Posterior vena cava (tissue), 2 donors: ENCODE measurements around the gene PLXDC2. TPM values are rescaled to one million over a fixed set of nuclear protein-coding genes. Genes with fewer than 3 reads are reported as not detected.
"Not testable (repeated sequence)": the region's sequence is repeated elsewhere in the genome, so short reads cannot be mapped to it uniquely, and the experiment has no call there.

Experiments
- DNase-seq: peaks from one replicate; pipeline ENCODE4 v3.0.0-alpha.2; 2020; ENCODE audit warnings: low spot score
- intact Hi-C, 2 donors: fragments of 100-400 bp; cut with DNase I; formaldehyde crosslinking; loops; one replicate each; pipeline versions ENCODE4 v1.14.1 to v1.14.2; 2022 to 2023
- long read RNA-seq, 2 donors: library from polyadenylated mRNA; unstranded; transcript quantifications; one replicate each; pipeline ENCODE4 v2.0.0, GENCODE V29; 2020 to 2021
- total RNA-seq, 2 donors: library from RNA; stranded (reverse); fragmentation: NEBNext Ultra II Directional; extraction: Animal tissue kit (Norgen Biotek cat#: 25700); gene quantifications; one replicate each; pipeline ENCODE4 v1.2.1, GENCODE V29; 2021
- donor health status: DM: yes; HTN: yes; CAD: no.
- donor health status: DM: yes; HTN: yes; CAD: no.

Gene PLXDC2
- total RNA-seq = 100 to 1,000 TPM in 1 of 2 donors, 10 to 100 TPM in 1; 79.3 to 101 TPM
- long read RNA-seq, donor 1, full-length matches to known transcripts = 8 of 48 reads
- long read RNA-seq, donor 1, partial matches to known transcripts = 1 of 48 reads
- long read RNA-seq, donor 1, other reads (novel, unspliced or antisense) = 39 of 48 reads
- long read RNA-seq, donor 2, full-length matches to known transcripts = 29 of 53 reads
- long read RNA-seq, donor 2, partial matches to known transcripts = 5 of 53 reads
- long read RNA-seq, donor 2, other reads (novel, unspliced or antisense) = 19 of 53 reads

DNA sequence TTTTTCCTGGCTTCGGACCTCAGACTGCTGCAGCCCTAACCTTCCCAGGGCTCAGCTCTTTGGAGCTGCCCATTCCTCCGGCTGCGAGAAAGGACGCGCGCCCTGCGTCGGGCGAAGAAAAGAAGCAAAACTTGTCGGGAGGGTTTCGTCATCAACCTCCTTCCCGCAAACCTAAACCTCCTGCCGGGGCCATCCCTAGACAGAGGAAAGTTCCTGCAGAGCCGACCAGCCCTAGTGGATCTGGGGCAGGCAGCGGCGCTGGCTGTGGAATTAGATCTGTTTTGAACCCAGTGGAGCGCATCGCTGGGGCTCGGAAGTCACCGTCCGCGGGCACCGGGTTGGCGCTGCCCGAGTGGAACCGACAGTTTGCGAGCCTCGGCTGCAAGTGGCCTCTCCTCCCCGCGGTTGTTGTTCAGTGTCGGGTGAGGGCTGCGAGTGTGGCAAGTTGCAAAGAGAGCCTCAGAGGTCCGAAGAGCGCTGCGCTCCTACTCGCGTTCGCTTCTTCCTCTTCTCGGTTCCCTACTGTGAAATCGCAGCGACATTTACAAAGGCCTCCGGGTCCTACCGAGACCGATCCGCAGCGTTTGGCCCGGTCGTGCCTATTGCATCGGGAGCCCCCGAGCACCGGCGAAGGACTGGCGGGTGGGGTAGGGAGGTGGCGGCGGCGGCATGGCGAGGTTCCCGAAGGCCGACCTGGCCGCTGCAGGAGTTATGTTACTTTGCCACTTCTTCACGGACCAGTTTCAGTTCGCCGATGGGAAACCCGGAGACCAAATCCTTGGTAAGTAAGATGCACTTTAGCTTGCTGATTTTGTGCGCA, at the start of gene PLXDC2:
PLXDC2 (plus strand) TSS at position 22 of the 820 bp plus-strand sequence.
- DNase-seq = peak; percentile 90
- intact Hi-C loops = loop anchor here (5.0 to 10.0 kb wide), 2 partner anchors 946 to 958 kb away; no protein-coding TSS in a partner anchor

DNA sequence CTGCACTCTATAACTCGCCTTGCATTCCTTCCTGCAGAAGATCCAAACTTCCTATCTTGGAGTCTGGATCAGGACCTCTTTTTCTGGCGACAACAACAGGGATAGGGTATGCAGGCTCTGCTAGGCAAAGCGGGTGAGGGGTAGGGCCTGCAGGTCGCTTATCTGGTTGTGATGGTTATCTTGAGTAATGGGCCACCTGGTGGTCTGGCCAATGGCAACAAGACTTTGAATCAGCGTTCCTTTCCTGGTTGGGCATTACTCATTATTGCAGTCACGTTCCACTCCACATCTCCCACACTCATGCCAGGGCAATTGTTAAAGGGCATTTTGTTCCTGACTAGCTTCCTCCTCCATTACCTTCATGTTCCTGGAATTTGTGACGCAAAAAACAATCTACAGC, 48.4 kb upstream of the PLXDC2 start:
- no peak for DNase-seq
- intact Hi-C loops = no loop called here

DNA sequence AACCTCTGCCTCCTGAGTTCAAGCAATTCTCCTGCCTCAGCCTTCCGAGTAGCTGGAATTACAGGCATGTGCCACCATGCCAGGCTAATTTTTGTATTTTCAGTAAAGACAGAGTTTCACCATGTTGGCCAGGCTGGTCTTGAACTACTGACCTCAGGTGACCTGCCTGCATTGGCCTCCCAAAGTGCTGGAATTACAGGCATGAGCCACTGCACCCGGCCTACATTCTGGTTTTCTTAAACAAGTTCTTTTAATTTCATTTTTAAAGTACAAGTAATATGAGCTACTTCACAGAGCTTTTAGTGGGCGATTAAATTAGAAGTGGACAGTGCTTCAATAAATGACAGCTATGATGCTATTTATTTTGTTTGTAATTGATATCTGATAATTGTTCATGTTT, 46.4 kb upstream of the PLXDC2 start:
- intact Hi-C loops = loop anchor here in 1 of 2 donors (10.0 kb wide), 1 partner anchor 355 kb away; no protein-coding TSS in a partner anchor

DNA sequence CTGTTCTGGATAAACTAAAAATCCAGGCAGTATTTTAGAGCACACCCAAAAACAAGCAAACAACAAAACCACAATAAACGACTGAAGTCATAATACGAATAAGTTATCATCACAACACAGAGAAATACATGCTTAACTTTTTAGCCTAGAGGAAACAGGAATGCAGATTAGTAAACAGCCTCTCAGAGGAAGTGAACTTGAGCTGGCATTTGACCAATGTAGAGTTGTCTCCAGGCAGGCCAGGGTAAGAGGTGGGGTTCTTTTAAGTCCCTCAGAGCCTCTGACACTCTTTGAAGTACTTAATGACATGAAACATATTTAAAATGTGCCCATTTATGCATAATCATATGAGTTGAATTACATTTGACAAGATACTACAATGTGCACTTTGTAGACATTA, 43.3 kb upstream of the PLXDC2 start:
- intact Hi-C loops = loop anchor here in 1 of 2 donors (10.0 kb wide), 1 partner anchor 358 kb away; no protein-coding TSS in a partner anchor
- no peak for DNase-seq

More for the DNA sequence above, 46.4 kb upstream of the PLXDC2 start:
- DNase-seq = not testable (repeated sequence)

DNA sequence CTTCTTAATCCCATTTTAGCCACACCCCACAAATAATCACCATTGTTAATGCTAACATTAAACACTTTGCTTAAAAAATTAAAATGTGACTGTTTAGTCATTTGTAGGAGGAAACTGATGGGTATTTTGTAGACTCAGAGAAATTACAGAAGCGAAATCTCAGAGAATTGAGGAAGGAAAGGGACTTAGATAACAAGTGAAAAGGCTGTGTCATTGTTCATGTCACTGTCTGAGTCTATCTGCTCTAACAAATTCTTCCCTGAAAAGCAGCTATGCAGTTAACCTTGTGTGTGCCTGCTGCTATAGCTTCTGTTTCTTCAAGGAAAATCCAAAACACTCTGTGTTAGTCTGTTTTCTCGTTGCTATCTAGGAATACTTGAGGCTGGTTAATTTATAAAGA, 40.9 kb upstream of the PLXDC2 start:
- intact Hi-C loops = loop anchor here in 1 of 2 donors (10.0 kb wide), 1 partner anchor 360 kb away; no protein-coding TSS in a partner anchor
- no peak for DNase-seq

DNA sequence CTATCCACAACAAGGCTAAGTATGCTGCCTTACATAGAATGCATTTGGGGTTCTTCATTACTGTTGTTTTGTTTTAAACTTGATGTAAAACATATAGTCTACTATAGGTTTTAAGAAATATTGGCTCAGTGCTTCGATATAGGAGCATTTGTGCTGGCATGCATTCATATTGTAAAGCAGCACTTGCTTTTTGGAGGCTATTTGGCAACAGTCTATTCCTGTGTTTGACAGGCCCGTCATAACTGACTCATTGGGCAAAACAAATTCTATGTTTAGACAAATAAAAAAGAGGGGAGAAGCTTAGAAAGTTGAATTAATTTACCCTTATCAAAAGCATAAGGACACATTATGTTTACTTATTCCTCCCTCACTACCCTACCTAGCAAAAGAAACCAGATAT, 38.4 kb upstream of the PLXDC2 start:
- no peak for DNase-seq
- intact Hi-C loops = loop anchor here in 1 of 2 donors (10.0 kb wide), 1 partner anchor 363 kb away; no protein-coding TSS in a partner anchor

DNA sequence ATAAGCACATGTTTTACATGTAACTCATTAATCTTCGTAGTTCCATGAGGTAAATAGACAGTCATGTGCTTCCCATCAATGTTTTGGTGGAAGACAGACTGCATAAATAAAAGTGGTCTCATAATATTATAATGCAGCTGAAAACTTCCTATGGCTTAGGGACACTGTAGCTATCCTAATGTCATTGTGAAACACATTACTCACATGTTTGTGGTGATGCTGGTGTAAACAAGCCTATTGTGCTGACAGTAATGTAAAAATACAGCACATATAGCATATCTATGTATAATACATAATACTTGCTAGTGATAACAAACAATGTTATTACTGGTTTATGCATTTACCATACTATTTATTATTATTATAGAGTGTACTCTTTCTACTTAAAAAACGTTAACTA, 37.2 kb upstream of the PLXDC2 start:
- no peak for DNase-seq
- intact Hi-C loops = loop anchor here in 1 of 2 donors (10.0 kb wide), 1 partner anchor 364 kb away; no protein-coding TSS in a partner anchor

DNA sequence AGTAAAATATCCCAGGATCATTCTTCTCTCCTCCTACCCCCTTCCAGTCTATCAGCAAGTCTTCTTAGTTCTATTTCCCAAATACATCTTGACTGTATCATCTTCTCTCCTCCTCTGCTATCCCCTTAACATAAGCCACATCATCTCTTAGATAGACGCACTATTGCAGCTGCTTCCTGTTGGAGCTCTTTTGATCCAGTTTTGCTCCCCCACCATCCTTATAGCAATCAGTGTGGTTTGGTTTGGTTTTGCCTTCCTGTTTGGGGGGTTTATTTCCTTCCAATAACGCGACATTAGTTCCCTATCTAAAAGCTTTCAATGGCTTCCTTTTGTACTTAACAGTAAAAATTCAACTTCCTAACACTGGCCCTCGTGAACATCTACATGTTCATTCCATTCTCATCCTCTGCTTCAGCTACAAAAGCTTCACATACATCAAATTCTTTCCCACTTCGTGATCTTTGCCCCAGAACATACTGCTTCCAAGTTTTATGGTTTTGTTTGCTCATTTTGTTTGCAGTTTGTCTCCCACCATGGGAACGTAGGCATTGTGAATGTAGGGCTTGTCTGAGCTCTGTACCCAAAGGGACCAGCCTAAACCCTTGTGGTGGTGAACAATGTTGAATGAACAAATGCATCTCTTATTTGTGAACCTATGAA, 33.7 kb upstream of the PLXDC2 start:
- intact Hi-C loops = no loop called here

DNA sequence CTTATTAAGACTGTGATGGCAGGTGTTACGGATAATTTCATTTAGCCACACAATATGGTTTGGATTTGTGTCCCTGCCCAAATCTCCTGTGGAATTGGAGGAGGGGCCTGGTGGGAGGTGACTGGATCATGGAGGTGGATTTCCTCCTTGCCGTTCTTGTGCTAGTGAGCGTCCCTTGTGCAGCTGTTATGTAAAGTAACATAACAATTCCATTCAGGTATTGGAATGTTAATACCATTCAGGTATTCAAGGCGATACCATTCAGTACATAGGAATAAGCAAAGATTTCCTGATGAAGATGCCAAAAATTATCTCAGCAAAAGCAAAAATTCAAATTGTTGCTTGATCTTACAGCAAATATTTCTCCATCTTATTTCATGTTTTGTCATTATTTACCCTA, 32.5 kb upstream of the PLXDC2 start:
- DNase-seq = no peak
- intact Hi-C loops = no loop called here

More for the DNA sequence above, 33.7 kb upstream of the PLXDC2 start:
- DNase-seq = no peak

DNA sequence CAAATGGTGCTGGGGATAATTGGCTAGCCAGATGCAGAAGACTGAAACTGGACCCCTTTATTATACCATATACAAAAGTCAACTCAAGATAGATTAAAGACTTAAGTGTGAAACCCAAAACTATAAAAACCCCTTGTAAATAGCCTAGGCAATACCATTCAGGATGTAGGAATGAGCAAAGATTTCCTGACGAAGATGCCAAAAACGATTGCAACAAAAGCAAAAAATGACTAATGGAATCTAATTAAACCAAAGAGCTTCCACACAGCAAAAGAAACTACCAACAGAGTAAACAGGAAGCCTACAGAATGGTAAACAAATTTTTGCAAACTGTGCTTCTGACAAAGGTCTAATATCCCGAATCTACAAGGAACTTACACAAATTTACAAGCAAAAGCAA, 30.9 kb upstream of the PLXDC2 start:
- no peak for DNase-seq
- intact Hi-C loops = no loop called here

DNA sequence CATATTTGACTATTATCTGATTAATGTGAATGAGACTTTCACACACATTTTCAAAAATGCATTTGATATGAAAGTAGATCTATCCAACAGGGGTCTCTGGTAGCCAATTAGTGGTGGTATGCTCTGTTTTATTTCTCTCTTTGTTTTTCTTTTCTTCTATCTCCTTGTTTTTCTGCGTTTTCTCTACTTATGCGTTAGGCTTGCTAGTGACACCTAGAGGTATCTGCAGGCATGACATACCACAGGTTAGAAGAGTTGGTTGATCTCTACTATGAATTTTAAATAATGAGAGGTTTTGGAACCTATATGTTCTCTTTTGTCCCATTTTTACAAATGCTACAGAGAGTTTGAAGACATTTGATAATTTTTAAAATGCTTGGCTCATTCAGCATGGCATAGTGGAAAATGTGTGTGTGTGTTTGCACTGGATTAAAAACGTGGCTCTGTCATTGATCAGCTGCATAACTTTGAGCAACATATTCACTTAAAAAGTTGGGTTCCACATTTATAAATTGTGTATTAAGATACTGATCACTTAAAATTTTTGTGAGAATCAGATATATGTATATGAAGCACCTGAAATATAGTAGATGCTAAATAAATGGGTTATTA, 28.1 kb upstream of the PLXDC2 start:
- intact Hi-C loops = no loop called here
- no peak for DNase-seq

DNA sequence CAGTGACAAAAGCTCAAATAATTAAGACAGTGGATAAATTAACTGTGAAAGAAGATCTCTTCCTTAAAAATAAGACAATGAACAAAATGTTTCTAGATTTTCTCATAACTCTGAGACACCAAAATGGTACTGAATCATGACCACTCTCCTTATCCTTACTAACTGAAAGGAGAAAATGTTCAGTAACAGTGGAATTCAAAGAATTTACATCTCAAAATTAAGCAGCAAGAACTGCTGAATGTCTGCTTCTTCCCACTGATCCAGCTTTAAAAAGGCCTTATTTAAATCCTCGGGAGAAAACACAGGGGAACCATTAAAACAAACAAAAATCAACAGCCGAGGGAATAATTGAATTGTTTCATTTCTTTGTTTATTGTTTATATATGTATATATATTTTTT, 27.3 kb upstream of the PLXDC2 start:
- no peak for DNase-seq
- intact Hi-C loops = no loop called here

DNA sequence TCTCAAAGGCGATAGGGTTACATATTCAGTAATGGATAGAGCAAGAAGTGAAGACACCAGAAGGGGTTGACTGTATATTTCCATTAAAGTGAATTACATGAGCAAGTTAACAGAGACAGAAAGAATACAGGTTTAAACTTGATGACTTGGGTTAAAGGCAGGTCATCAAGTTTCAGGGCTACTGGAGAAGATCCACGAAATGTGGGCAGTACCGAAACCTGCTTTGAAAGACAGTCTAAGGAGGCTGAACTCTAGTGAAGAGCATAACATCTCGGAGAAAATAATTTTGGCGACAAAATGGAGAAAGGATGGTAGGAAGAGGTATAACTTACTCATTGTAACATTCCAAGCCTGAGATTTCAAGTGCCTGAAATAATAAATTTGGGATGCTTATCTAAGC, 26.6 kb upstream of the PLXDC2 start:
- intact Hi-C loops = no loop called here
- DNase-seq = no peak

DNA sequence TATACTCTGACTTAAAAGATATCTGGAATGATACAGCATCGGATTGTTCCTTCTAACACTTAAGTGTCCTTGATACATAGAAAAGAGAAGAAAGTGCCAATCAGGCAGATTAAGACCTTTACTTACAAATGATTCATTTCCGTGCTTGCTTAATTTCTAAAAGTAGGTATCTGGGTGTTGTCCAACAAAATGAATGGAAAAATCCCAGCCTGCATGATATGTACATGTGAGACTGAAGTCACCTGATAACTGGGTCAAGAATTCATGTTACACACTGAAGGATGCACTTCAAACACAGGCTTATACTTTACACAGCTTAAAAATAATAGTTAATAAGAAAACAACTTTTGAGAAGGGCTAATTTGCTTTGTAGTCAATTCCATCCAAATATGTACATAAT, 25.2 kb upstream of the PLXDC2 start:
- DNase-seq = no peak
- intact Hi-C loops = no loop called here

DNA sequence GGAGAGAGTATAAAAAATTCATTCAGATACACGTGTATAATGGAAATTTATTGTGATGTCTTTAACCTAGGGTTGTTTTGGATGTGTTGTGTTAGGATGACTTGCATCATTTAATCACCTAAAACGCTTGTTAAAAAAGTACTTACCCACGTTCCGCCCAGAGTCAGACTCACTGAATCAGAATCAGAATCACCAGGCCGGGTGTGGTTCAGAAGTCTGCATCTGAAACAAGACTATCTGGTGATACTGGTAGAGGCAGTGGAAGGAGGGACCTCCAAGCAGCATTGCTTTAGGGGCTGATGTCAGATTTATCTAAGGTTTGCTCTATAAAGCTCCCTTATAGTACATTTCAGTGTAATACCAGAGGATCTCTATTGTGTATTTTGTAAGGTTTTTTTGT, 20.5 kb upstream of the PLXDC2 start:
- no peak for DNase-seq
- intact Hi-C loops = no loop called here

DNA sequence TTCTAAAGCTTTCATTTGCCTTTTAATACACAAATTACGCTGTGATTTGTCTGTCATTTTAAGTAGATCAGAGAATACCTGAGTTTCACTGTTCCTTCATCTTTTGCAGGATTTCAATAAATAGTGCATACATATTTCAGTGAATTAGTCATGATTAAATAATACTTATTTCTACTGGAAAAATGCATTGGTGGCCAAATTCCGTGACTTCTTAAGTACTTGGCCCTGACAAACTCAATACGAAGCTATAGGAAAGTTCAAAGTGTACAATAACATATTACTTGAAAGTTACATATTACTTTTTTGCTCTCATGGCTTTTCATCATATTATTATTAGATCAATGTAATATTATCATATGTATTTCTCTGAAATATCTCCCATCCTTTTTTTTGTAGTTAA, 16.1 kb upstream of the PLXDC2 start:
- no peak for DNase-seq
- intact Hi-C loops = no loop called here

DNA sequence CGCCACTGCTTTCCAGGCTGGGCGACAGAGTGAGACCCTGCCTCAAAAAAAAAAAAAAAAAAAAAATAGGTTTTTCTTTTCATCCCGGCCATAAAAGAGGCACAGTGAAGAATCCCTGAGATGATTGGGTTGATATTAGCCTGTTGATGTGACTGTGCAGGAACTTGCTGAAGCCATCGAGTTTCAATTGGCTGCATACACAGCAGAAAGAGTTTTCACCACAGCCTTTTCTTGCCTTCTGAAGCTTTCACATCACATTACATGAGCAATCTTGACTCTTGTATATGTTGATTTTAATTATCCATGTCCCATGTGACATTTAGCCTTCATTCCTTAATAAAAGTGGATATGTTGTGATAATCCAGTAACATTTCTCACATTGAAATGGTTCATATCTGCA, 14.9 kb upstream of the PLXDC2 start:
- no peak for DNase-seq
- intact Hi-C loops = no loop called here

DNA sequence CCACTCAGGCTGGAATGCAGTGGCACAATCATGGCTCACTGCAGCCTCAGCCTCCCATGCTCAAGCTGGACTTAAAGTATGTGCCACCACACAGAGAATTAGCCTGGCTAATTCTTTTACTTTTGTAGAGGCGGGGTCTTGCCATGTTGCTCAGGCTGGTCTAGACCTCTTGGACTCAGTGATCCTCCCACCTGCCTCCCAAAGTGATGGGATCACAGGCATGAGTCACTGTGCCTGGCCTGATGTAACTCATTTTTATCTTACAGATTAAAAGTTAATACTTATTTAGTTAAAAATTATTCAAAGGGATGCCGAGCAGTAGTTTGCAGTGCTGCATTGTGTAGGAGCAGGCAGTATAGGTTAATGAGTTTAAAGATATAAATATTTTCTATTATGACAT, 12.6 kb upstream of the PLXDC2 start:
- intact Hi-C loops = no loop called here
- DNase-seq = no peak

DNA sequence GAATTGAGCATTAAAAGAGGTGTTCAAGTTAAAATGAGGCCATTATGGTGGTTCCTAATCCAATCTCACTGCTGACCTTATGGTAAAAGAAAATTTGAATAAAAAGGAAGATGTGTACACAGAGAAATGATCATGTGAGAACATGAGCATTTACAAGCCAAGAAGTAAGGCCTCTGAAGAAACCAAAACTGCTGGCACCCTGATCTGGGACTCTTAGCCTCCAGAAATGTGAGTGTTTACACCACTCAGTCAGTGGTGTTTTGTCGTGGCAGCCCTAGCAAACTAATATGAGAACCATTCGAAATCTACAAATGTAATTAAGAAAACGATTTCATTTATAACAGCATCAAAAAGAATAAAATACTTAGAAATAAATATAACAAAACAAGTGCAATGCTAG, 6.8 kb upstream of the PLXDC2 start:
- no peak for DNase-seq
- intact Hi-C loops = no loop called here
